Umbilical cord (tissue), 2 donors: ENCODE data around the gene PPP1R9A. TPM values are rescaled to one million over a fixed set of nuclear protein-coding genes. Genes with fewer than 3 reads are reported as not detected.

Experiments used
- DNase-seq: peaks from one replicate; pipeline ENCODE4 v3.0.0-alpha.2; 2015; ENCODE audit warnings: low spot score
- total RNA-seq: library from RNA; depleted of rRNA; stranded (reverse); fragments of >200 nt; gene quantifications from one replicate; pipeline ENCODE4 v1.2.3, GENCODE V29; 2014; ENCODE audit warnings: low replicate concordance; ENCODE audit not compliant: insufficient read depth

Gene PPP1R9A
- total RNA-seq, 1 donor from 2014 or later: 10.4 TPM

GRCh38 chr7:95028683-95029082 lies 121.3 kb downstream of the PPP1R9A start:
- DNase-seq: no peak

GRCh38 chr7:95035295-95035694 lies 127.9 kb downstream of the PPP1R9A start:
- no peak for DNase-seq

GRCh38 chr7:95041031-95041430 lies 133.6 kb downstream of the PPP1R9A start:
- DNase-seq: peak; percentile 75

- peak; percentile 7 for DNase-seq
These were observed 138.0 kb downstream of the PPP1R9A start for GRCh38 chr7:95045236-95045923.

GRCh38 chr7:95046494-95047240 lies 139.3 kb downstream of the PPP1R9A start:
- peak; percentile 38 for DNase-seq

GRCh38 chr7:95047291-95047690 lies 139.9 kb downstream of the PPP1R9A start:
- no peak for DNase-seq

GRCh38 chr7:95052566-95053094 lies 145.2 kb downstream of the PPP1R9A start:
- peak; percentile 13 for DNase-seq

GRCh38 chr7:95054386-95054785 lies 147.0 kb downstream of the PPP1R9A start:
- no peak for DNase-seq

- no peak for DNase-seq
These were observed 147.9 kb downstream of the PPP1R9A start for GRCh38 chr7:95055295-95055694.

GRCh38 chr7:95056107-95056739 lies 148.8 kb downstream of the PPP1R9A start:
- DNase-seq: peak; percentile 1

- no peak for DNase-seq
These were observed 149.5 kb downstream of the PPP1R9A start for GRCh38 chr7:95056901-95057300.

GRCh38 chr7:95059842-95060313 lies 152.5 kb downstream of the PPP1R9A start:
- peak; percentile 49 for DNase-seq

GRCh38 chr7:95062901-95063300 lies 155.5 kb downstream of the PPP1R9A start:
- no peak for DNase-seq

- DNase-seq: peak; percentile 34
These were observed 159.5 kb downstream of the PPP1R9A start for GRCh38 chr7:95066737-95067530.

GRCh38 chr7:95088536-95089215 lies 181.3 kb downstream of the PPP1R9A start:
- DNase-seq: no peak

GRCh38 chr7:95089414-95090315 lies 182.3 kb downstream of the PPP1R9A start:
- no peak for DNase-seq

GRCh38 chr7:95092324-95092723 lies 184.9 kb downstream of the PPP1R9A start:
- peak; percentile 79 for DNase-seq

- DNase-seq: no peak
These were observed 188.0 kb downstream of the PPP1R9A start for GRCh38 chr7:95095259-95095965.

- DNase-seq: peak; percentile 43
These were observed 188.7 kb downstream of the PPP1R9A start for GRCh38 chr7:95095966-95096540.
